ENCODE measurements around the gene NPEPPS. TPM values are rescaled to one million over a fixed set of nuclear protein-coding genes. Genes with fewer than 3 reads are reported as not detected.

NPEPPS gene
- total RNA-seq, 1 donor from 2014 or later: 76.8 TPM

DNA sequence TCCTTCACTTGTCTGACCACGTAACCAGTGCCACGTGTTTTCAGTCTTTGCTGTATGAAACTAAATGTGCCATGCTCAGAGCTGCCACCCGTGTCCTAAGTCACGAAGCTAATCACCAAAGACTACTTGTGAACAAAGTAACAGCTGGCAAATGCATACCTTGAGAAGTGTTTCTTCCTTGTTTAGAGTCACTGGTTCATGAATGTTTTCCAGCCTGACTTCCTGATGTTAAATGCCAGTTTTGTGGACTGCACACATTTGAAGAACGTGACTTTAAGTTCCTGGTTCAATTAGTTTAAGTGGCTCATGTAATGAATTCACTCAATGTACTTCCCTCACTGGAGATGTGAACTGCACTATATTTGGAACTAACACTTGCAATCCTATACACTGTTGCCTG, 98.9 kb downstream of the NPEPPS start:
- DNase-seq (ENCODE audit: extremely low read depth, low read depth, low spot score): no peak

GRCh38 chr17:47630614-47631013, 99.7 kb downstream of the NPEPPS start:
- no peak for DNase-seq (ENCODE audit: extremely low read depth, low read depth, low spot score)

DNA sequence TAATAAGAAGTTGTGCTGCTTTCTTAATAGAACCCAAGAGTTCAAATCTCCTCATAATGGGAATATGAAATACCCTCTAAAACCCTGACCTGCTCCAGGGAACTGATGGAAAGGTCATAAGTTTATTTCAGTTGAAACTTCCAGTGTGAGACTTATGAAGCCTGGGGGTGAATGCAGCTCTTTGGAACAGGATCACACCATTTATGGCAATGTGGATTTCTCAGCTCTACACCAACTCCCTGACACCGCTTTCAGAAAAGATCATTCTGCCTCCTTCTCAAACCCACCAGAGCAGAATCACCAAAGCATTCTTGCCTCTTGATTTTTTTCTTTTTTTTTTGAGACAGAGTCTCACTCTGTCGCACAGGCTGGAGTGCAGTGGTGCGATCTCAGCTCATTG, 102.1 kb downstream of the NPEPPS start:
- no peak for DNase-seq (ENCODE audit: extremely low read depth, low read depth, low spot score)

DNA sequence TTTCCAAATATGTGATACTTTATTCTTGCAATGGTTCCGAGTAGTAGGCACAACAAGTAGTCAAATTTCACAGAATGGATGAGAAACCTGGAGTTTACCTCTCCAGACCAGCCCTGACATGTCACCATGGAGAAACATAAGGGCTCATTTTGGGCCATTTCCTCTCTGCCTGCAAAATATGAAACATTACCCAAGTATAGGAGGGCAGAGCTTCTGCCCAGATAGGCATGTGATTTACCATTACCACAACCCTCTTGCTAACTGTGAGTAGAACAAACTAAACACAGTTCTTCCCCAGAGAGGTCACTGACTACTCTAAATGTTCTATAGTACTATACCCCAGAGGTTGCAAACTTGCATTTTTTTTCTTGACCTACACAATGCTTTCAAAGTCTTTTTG, 103.1 kb downstream of the NPEPPS start:
- DNase-seq (ENCODE audit: extremely low read depth, low read depth, low spot score): no peak

- DNase-seq (ENCODE audit: extremely low read depth, low read depth, low spot score): no peak
These were observed 104.0 kb downstream of the NPEPPS start for GRCh38 chr17:47634870-47635269.

- DNase-seq (ENCODE audit: extremely low read depth, low read depth, low spot score): no peak
These were observed 104.8 kb downstream of the NPEPPS start for GRCh38 chr17:47635734-47636133.

GRCh38 chr17:47636273-47637030, 105.5 kb downstream of the NPEPPS start:
- no peak for DNase-seq (ENCODE audit: extremely low read depth, low read depth, low spot score)

DNA sequence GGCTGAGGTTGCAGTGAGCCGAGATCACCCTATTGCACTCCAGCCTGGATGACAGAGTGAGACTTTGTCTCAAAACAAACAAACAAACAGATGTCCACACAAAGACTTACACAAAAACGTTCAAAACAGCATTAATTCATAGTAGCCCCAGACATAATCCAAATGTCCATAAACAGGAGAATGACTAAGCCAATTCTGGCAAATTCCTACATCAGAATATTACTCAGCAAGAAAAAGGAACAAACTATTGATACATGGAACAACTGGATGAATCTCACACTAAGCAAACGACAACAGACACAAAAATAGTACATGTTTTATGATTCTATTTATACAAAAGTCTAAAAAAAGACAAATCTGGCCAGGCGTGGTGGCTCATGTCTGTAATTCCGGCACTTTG, 108.0 kb downstream of the NPEPPS start:
- DNase-seq (ENCODE audit: extremely low read depth, low read depth, low spot score): no peak

GRCh38 chr17:47640076-47640475, 109.2 kb downstream of the NPEPPS start:
- no peak for DNase-seq (ENCODE audit: extremely low read depth, low read depth, low spot score)

DNA sequence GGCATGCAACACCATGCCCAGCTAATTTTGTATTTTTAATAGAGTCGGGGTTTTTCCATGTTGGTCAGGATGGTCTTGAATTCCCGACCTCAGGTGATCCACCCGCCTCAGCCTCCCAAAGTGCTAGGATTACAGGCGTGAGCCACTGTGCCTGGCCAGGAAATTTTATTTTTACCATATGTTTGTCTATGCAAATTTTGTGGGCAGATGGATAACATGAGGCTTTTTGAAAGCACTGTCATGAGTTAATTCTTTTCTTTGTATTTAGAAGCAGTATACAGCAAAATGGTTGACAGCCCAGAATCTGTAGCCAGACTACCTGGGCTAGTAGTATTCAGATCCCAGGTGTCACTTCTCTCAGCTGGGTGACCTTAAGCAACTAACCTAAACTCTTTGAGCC, 110.3 kb downstream of the NPEPPS start:
- DNase-seq (ENCODE audit: extremely low read depth, low read depth, low spot score): no peak

GRCh38 chr17:47643116-47643515, 112.2 kb downstream of the NPEPPS start:
- no peak for DNase-seq (ENCODE audit: extremely low read depth, low read depth, low spot score)

DNA sequence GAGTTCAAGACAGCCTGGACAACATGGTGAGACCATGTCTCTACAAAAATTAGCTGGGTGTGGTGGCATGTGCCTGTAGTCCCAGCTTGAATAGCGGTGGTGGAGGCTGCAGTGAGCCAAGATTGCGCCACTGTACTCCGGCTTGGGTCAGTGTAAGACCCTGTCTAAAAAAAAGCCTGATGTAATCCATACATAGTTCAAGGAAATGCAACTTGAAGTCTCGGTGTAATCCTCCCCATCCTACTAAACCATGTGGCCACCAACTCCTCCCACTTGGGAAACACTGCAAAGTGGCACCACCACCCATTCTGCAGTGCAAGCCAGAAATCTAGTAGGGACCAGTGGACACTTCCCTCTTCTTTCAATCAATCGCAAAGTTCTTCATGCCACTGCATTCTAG, 113.4 kb downstream of the NPEPPS start:
- no peak for DNase-seq (ENCODE audit: extremely low read depth, low read depth, low spot score)

DNA sequence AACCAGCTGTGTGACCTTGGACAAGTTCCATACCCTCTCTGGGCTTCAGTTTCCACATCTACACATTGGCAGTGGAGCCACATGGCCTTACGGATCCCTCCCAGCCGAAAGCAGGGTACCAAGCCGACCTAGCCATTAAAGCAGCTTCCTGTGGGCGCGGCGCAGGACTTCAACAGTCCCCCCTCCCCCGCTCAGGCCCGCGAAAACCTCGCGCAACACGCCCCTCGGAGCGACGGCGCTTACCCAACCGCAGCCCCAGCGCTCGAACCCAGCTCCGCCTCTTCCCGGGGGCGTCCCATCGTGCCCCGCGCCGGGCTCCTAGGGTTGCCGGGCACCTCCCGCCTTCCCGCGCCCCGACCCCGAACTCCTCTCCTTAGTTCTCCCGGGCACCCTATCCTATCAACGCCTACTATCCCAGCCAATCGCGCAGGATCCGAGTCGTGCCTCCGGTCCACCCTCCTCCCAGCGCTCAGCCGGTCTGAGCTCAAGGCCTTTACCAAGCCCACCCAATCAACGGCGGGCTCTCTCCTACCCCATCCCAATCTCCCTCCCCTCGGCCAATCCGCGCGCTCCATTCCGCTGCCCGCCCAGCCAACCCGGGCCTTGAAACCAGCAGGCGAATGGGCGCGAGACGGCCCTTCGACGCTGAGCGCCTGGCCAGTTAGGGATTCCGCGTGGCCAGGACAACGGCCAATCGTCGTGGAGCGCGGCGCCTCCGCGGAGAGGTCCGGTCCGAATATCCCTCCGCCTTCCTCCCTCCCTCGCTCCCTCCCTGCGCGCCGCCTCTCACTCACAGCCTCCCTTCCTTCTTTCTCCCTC, 118.5 kb downstream of the NPEPPS start, which contains the start of gene KPNB1:
Gene KPNB1, plus strand, starts transcription at position 767 of the 819 bp plus-strand sequence. CDS start 326 bp downstream, outside the sequence.
- peak; percentile 94 for DNase-seq (ENCODE audit: extremely low read depth, low read depth, low spot score)

GRCh38 chr17:47649972-47650524, 119.1 kb downstream of the NPEPPS start:
- DNase-seq (ENCODE audit: extremely low read depth, low read depth, low spot score): no peak

DNA sequence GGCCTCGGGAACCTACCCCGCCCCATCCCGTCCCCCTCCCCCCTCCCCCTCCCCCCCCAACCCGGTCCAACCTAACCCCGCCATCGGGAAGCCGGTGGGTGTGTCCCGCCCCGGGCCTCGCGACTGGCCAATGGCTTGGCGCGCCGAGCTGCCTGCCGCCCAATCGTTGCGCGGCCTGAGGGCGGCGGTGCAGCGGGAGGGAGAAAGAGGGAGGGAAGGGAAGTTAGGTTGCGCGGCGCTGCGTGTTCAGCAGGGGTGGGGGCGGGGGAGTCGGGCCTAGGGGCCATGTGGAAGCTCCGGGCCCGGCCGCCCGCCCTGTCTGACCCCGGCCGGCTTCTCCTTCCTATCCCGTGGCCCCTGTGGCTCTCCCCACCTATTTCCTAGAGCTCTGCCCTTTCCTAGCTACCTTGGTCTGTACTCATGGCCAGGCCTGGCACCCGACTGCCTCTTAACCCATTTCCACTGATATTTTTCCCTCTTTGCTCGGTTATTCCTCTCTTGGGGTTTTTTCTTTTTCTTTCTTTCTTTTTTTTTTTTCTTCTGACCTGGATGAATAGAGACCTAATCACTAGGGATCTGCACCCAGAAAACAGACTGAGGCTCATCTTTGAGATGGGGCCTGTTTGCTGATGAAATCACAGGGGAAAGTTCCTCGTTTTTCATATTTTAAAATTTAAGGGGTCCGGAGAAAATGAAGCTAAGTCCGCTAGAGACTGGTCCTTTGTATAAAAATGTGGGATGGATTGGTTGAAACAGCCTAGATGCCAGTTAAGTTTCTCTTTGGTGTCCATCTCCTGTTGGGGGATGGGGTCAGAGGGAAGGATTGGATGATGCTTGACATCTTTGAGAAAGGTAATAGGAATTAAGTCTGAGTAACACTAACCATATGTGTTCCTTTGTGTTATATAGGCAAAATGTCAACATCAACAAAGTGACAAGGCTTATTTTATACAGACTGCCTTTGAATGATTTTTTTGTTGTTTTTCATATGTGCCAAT, 119.9 kb downstream of the NPEPPS start:
- DNase-seq (ENCODE audit: extremely low read depth, low read depth, low spot score): no peak

DNA sequence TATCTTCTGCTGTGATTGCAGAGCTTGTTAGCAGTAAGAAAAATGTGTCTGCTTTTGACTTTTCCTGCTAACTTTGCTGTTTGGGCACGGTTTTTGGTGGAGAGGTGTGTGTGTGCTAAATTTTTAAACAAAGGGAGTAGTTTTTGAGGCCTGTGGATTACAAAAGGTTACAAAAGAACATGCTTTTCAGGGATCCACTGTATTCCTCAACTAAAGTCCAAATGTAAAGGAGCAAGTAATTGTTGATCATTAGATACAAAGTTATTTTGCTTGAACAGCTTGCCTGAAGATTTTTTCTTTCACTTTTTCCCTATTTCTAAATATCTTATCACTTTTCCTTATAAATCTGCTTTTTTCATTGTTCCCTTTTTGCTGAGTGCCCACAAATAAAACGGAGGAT, 120.8 kb downstream of the NPEPPS start:
- no peak for DNase-seq (ENCODE audit: extremely low read depth, low read depth, low spot score)

DNA sequence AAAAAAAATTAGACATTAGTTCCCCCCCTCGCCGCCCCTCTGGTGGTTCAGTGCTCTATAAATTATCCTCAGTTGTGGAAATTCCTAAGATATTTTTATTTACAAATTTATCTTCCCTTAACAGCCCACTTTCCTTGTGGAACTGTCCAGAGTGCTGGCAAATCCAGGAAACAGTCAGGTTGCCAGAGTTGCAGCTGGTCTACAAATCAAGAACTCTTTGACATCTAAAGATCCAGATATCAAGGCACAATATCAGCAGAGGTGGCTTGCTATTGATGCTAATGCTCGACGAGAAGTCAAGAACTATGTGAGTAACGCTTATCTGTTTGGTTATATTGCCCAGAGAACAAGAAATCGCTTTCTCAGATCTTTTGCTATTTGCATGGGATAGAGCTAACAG, 121.7 kb downstream of the NPEPPS start:
- no peak for DNase-seq (ENCODE audit: extremely low read depth, low read depth, low spot score)

- DNase-seq (ENCODE audit: extremely low read depth, low read depth, low spot score): no peak
These were observed 122.5 kb downstream of the NPEPPS start for GRCh38 chr17:47653442-47653841.

- DNase-seq (ENCODE audit: extremely low read depth, low read depth, low spot score): no peak
These were observed 124.1 kb downstream of the NPEPPS start for GRCh38 chr17:47654991-47655390.

GRCh38 chr17:47660064-47660492, 129.2 kb downstream of the NPEPPS start:
- DNase-seq (ENCODE audit: extremely low read depth, low read depth, low spot score): no peak

All from glomerular endothelial cell (primary cell).